Endodermal cell (in vitro differentiated cells): ENCODE results near the gene NAIP. TPM values are rescaled to one million over a fixed set of nuclear protein-coding genes. Genes with fewer than 3 reads are reported as not detected.
"Not testable (repeated sequence)": the region's sequence is repeated elsewhere in the genome, so short reads cannot be mapped to it uniquely, and the experiment has no call there.

Experiments used
- DNase-seq: peaks from one replicate; pipeline ENCODE4 v3.0.0-alpha.2; 2017
- H3K27ac ChIP-seq: 2 replicates; pipeline ENCODE4 v1.5.1; 2013; ENCODE audit warnings: mild to moderate bottlenecking, low read depth, low read length, moderate library complexity
- H3K27me3 ChIP-seq: 2 replicates; pipeline ENCODE4 v1.6.1; 2013; ENCODE audit warnings: mild to moderate bottlenecking, low read length, moderate library complexity; ENCODE audit not compliant: insufficient read depth, control insufficient read depth, poor library complexity, severe bottlenecking
- H3K36me3 ChIP-seq: 2 replicates; pipeline ENCODE4 v1.7.0; 2013; ENCODE audit warnings: mild to moderate bottlenecking, low read length, moderate library complexity; ENCODE audit not compliant: control insufficient read depth, insufficient read depth
- H3K4me1 ChIP-seq: one replicate; pipeline ENCODE4 v1.7.0; 2013; ENCODE audit warnings: low read length; ENCODE audit not compliant: control insufficient read depth, insufficient read depth
- H3K4me3 ChIP-seq: 2 replicates; pipeline ENCODE4 v1.5.1; 2013; ENCODE audit warnings: mild to moderate bottlenecking, low read length, moderate library complexity
- H3K9ac ChIP-seq: 2 replicates; pipeline ENCODE4 v1.6.1; 2013; ENCODE audit warnings: mild to moderate bottlenecking, low read length, moderate library complexity; ENCODE audit not compliant: poor library complexity, severe bottlenecking; ENCODE audit errors: extremely low read depth
- H3K9me3 ChIP-seq: 2 replicates; pipeline ENCODE4 v1.6.1; 2013; ENCODE audit warnings: mild to moderate bottlenecking, low read length, moderate library complexity; ENCODE audit not compliant: control insufficient read depth
- H3K27ac Mint-ChIP-seq: 2 replicates; pipeline ENCODE4 v1.8.0; 2020; ENCODE audit warnings: mixed read lengths
- H3K27me3 Mint-ChIP-seq: 2 replicates; pipeline ENCODE4 v1.8.0; 2021; ENCODE audit warnings: mild to moderate bottlenecking, mixed read lengths; ENCODE audit not compliant: insufficient read depth
- H3K36me3 Mint-ChIP-seq: 2 replicates; pipeline ENCODE4 v1.8.0; 2020; ENCODE audit warnings: low read depth, mixed read lengths
- H3K4me1 Mint-ChIP-seq: 2 replicates; pipeline ENCODE4 v1.8.0; 2020; ENCODE audit warnings: mixed read lengths
- H3K4me3 Mint-ChIP-seq: 2 replicates; pipeline ENCODE4 v1.8.0; 2020; ENCODE audit warnings: mild to moderate bottlenecking, moderate library complexity, mixed read lengths
- H3K9me3 Mint-ChIP-seq: 2 replicates; pipeline ENCODE4 v1.8.0; 2020; ENCODE audit warnings: mild to moderate bottlenecking, mixed read lengths
- WGBS, 2 experiments: methylation state at CpG; one replicate each; pipeline versions ENCODE4 v1.1.5 to v1.1.7; 2013; ENCODE audit warnings: missing lambda C conversion rate in 2 of 2, mixed read lengths in 1 of 2; ENCODE audit not compliant: insufficient coverage in 1 of 2, insufficient read length in 1 of 2; 5-methylcytosine and 5-hydroxymethylcytosine counted together
- total RNA-seq, 2 donors: library from RNA; stranded (reverse); fragmentation: NEBNext Ultra II Directional in 1 of 2; extraction: Animal tissue kit (Norgen Biotek cat#: 25700) in 1 of 2; gene quantifications; 2 replicates in 1 of 2; 3 replicates in 1 of 2; pipeline ENCODE4 v1.2.1, GENCODE V29; 2021

NAIP gene
- total RNA-seq, 2 donors from 2014 or later = 7.9 to 9.3 TPM

- H3K27me3 ChIP-seq, H3K27me3 Mint-ChIP-seq: not testable (repeated sequence)
Observed at GRCh38 chr5:70953068-70953467, 72.1 kb downstream of the NAIP start.

GRCh38 chr5:70932560-70932959, 92.6 kb downstream of the NAIP start:
- H3K4me3 ChIP-seq, H3K27me3 ChIP-seq, H3K4me1 Mint-ChIP-seq, H3K4me3 Mint-ChIP-seq, H3K27me3 Mint-ChIP-seq, DNase-seq, H3K36me3 Mint-ChIP-seq, H3K9me3 Mint-ChIP-seq, H3K27ac ChIP-seq, H3K36me3 ChIP-seq, H3K4me1 ChIP-seq, H3K9ac ChIP-seq, H3K27ac Mint-ChIP-seq, H3K9me3 ChIP-seq: not testable (repeated sequence)
- WGBS, 2 experiments = no CpG with 5 or more reads among the region's 1 CpG

More at GRCh38 chr5:70953068-70953467, 72.1 kb downstream of the NAIP start:
- H3K4me3 Mint-ChIP-seq, H3K36me3 ChIP-seq, H3K36me3 Mint-ChIP-seq, H3K9me3 Mint-ChIP-seq, H3K9me3 ChIP-seq, H3K9ac ChIP-seq, H3K4me1 Mint-ChIP-seq, H3K27ac ChIP-seq, H3K4me1 ChIP-seq, DNase-seq, H3K4me3 ChIP-seq, H3K27ac Mint-ChIP-seq: not testable (repeated sequence)
- WGBS, 2 experiments = no CpG with 5 or more reads among the region's 10 CpGs

DNA sequence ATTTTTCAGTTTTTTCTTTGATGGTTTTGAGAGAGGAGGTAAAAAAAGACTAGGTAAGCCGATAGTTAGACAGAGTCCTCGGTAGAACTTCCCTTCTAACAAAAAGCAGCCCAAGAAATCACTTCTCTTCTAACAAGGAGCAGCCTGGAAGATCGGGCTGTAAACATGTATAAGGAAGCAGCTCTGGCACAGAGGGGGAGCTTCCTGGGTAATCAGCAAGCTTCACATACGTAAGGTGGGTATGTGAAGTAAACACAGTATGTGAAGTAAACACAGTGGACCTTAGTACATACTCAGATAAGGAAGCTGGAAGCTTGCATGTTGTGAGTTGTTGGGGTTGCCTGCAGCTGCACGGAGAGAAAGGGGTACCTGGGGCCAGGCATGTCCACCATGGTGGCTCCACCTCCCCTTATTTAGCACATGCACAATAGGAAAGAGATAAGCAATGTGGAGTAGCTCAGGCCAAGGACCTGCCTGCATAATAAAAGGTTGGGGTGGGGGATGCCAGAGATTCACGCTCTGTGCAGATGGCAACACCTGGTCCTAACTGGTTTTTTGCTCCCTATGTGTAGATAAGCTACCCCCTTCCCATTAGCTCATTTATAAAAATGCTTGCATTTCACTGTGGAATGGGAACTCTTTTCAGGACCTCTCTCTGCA, 93.3 kb downstream of the NAIP start:
- DNase-seq, H3K27ac ChIP-seq, H3K9me3 ChIP-seq, H3K27me3 ChIP-seq, H3K4me3 ChIP-seq, H3K9ac ChIP-seq, H3K36me3 ChIP-seq, H3K27me3 Mint-ChIP-seq, H3K27ac Mint-ChIP-seq, H3K9me3 Mint-ChIP-seq, H3K4me3 Mint-ChIP-seq, H3K4me1 ChIP-seq, H3K36me3 Mint-ChIP-seq, H3K4me1 Mint-ChIP-seq: not testable (repeated sequence)
- no CpG with 5 or more reads among the region's 6 CpGs for WGBS, 2 experiments

DNA sequence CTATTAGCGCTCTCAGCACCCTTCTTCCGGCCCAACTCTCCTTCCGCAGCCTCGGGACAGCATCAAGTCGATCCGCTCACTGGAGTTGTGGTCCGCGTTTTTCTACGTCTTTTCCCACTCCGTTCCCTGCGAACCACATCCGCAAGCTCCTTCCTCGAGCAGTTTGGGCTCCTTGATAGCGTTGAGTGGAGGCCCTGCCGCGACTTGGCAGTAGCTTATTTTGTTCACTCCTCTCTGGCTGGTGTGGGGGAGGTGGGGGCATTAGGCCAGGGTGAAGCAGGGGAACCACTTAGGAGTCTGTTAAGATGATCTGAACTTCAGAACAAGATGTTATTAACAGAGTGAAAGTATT, 100.0 kb downstream of the NAIP start:
- not testable (repeated sequence) for H3K27ac ChIP-seq, H3K27me3 ChIP-seq, H3K9me3 ChIP-seq, H3K4me3 Mint-ChIP-seq, H3K36me3 Mint-ChIP-seq, H3K27ac Mint-ChIP-seq, DNase-seq, H3K4me1 ChIP-seq, H3K9ac ChIP-seq, H3K27me3 Mint-ChIP-seq, H3K4me3 ChIP-seq, H3K4me1 Mint-ChIP-seq, H3K9me3 Mint-ChIP-seq, H3K36me3 ChIP-seq
- WGBS, 2 experiments = no CpG with 5 or more reads among the region's 16 CpGs

Other genes with a start within 250 kb of the NAIP start
- gene SERF1A, start 124.7 kb downstream of the NAIP start, total RNA-seq = 10 to 100 TPM in 1 of 2 donors, 1 to 10 TPM in 1; 6.4 to 11.1 TPM
- gene SMN1, start 100.3 kb downstream of the NAIP start, total RNA-seq = 10 to 100 TPM; 61.8 to 72.6 TPM
- gene GTF2H2, start 42.3 kb upstream of the NAIP start, total RNA-seq = 10 to 100 TPM; 46.2 to 52.6 TPM